Kidney (tissue), 14 donors: Measurements from ENCODE around the gene SPATA31D1. TPM values are rescaled to one million over a fixed set of nuclear protein-coding genes. Genes with fewer than 3 reads are reported as not detected.

Experiments
- DNase-seq, 5 donors: peaks; one replicate each; pipeline ENCODE4 v3.0.0-alpha.2; 2013 to 2020
- FAIRE-seq: peaks from 2 replicates; lab custom pipeline; 2012; peaks lifted over from hg19 to GRCh38; lab: Jason Lieb, UNC
- H3K27ac ChIP-seq, 2 donors: one replicate each; pipeline ENCODE4 v1.7.0; 2013; ENCODE audit warnings: low read depth in 2 of 2, low read length in 2 of 2, inconsistent platforms in 1 of 2
- H3K27me3 ChIP-seq: one replicate; pipeline ENCODE4 v1.7.1; 2013; ENCODE audit warnings: low read length, inconsistent platforms; ENCODE audit not compliant: control insufficient read depth, insufficient read depth
- H3K36me3 ChIP-seq, 3 donors: one replicate each; pipeline versions ENCODE4 v1.7.0 to v1.7.1; 2013; ENCODE audit warnings: low read length in 3 of 3, control low read depth in 1 of 3, inconsistent platforms in 1 of 3; ENCODE audit not compliant: insufficient read depth in 3 of 3, control insufficient read depth in 2 of 3
- H3K4me1 ChIP-seq, 3 donors: one replicate each; pipeline versions ENCODE4 v1.7.0 to v1.7.1; 2013; ENCODE audit warnings: low read length in 3 of 3, inconsistent platforms in 1 of 3, low read depth in 1 of 3; ENCODE audit not compliant: control insufficient read depth in 2 of 3, insufficient read depth in 2 of 3
- H3K4me3 ChIP-seq, 3 donors: one replicate each; pipeline versions ENCODE4 v1.7.0 to v1.8.1; 2013; ENCODE audit warnings: low read length in 3 of 3, control low read depth in 1 of 3, inconsistent platforms in 1 of 3
- H3K9ac ChIP-seq, 3 donors: one replicate each; pipeline versions ENCODE4 v1.7.0 to v1.7.1; 2013; ENCODE audit warnings: low read length in 3 of 3, control low read depth in 1 of 3, inconsistent platforms in 1 of 3
- H3K9me3 ChIP-seq, 3 donors: one replicate each; pipeline versions ENCODE4 v1.7.0 to v1.7.1; 2013; ENCODE audit warnings: low read length in 3 of 3, control low read depth in 1 of 3, inconsistent platforms in 1 of 3; ENCODE audit not compliant: control insufficient read depth in 2 of 3, insufficient read depth in 1 of 3
- CTCF ChIP-seq: IDR thresholded peaks from 3 replicates; pipeline ENCODE4 v1.5.1; 2012; ENCODE audit warnings: mild to moderate bottlenecking, moderate library complexity, borderline replicate concordance; ENCODE audit not compliant: insufficient read depth; ENCODE audit errors: extremely low read depth
- intact Hi-C: fragments of 100-400 bp; cut with DNase I; formaldehyde crosslinking; loops from one replicate; pipeline ENCODE4 v1.11.1; 2022
- polyA plus RNA-seq: library from polyadenylated mRNA; stranded (reverse); fragments of 350-450 nt; fragmentation: Illumina TruSeq; extraction: RNeasy Lipid Tissue Mini Kit (QIAGEN cat#74804); gene quantifications from one replicate; pipeline ENCODE4 v1.2.3, GENCODE V29; 2014; ENCODE audit warnings: low read depth, low replicate concordance; ENCODE audit not compliant: insufficient read depth
- total RNA-seq: library from RNA; stranded (reverse); fragmentation: NEBNext Ultra II Directional; extraction: Animal tissue kit (Norgen Biotek cat#: 25700); gene quantifications from one replicate; pipeline ENCODE4 v1.2.1, GENCODE V29; 2021
- donor health status: control.
- donor health status: control.
- donor health status: control.
- donor health status: control.
- donor health status: control.
- donor health status: DM: yes; HTN: yes; CAD: no.
- donor health status: Normal renal cell carcinoma (clear cell type).

The SPATA31D1 gene
- total and polyA plus RNA-seq, 2 donors from 2014 or later = not detected

- FAIRE-seq (no peak), DNase-seq (no peak)
- no peak overlapping the region for H3K27ac ChIP-seq
- H3K4me1 ChIP-seq = no peaks in the 10 kb centered on the region
- intact Hi-C loops = no loop called here
- no peak for TF ChIP-seq CTCF
- H3K36me3 ChIP-seq = no peaks in the 10 kb centered on the region
- no peak overlapping the region for H3K9ac ChIP-seq
- no peak overlapping the region for H3K4me3 ChIP-seq
- H3K9me3 ChIP-seq = peaks cover 0 to 5% (median 2%) of the 10 kb centered on the region in 3 donors
- H3K27me3 ChIP-seq = no peaks in the 10 kb centered on the region
Measured at GRCh38 chr9:82010711-82011110, 22.1 kb downstream of the SPATA31D1 start.

GRCh38 chr9:82011133-82011532 is 22.6 kb downstream of the SPATA31D1 start:
- no peaks in the 10 kb centered on the region for H3K36me3 ChIP-seq
- no peak overlapping the region for H3K4me3 ChIP-seq
- H3K4me1 ChIP-seq = no peaks in the 10 kb centered on the region
- H3K27ac ChIP-seq = no peak overlapping the region
- H3K9me3 ChIP-seq = peaks cover 0 to 5% (median 2%) of the 10 kb centered on the region in 3 donors
- TF ChIP-seq CTCF = no peak
- no peaks in the 10 kb centered on the region for H3K27me3 ChIP-seq
- intact Hi-C loops = no loop called here
- H3K9ac ChIP-seq = no peak overlapping the region
- no peak for DNase-seq
- no peak for FAIRE-seq

GRCh38 chr9:82012276-82012675 is 23.7 kb downstream of the SPATA31D1 start:
- no peak overlapping the region for H3K9ac ChIP-seq
- FAIRE-seq (no peak), DNase-seq (no peak)
- H3K9me3 ChIP-seq = peaks cover 0 to 5% (median 2%) of the 10 kb centered on the region in 3 donors
- H3K4me1 ChIP-seq = no peaks in the 10 kb centered on the region
- H3K27ac ChIP-seq = no peak overlapping the region
- H3K27me3 ChIP-seq = no peaks in the 10 kb centered on the region
- no peaks in the 10 kb centered on the region for H3K36me3 ChIP-seq
- TF ChIP-seq CTCF = no peak
- intact Hi-C loops = no loop called here
- no peak overlapping the region for H3K4me3 ChIP-seq

GRCh38 chr9:82020331-82020730 is 31.8 kb downstream of the SPATA31D1 start:
- no peaks in the 10 kb centered on the region for H3K4me1 ChIP-seq
- no peaks in the 10 kb centered on the region for H3K9me3 ChIP-seq
- no peak overlapping the region for H3K9ac ChIP-seq
- FAIRE-seq = no peak
- TF ChIP-seq CTCF = no peak
- H3K27ac ChIP-seq = no peak overlapping the region
- H3K36me3 ChIP-seq = no peaks in the 10 kb centered on the region
- no peaks in the 10 kb centered on the region for H3K27me3 ChIP-seq
- no peak for DNase-seq
- intact Hi-C loops = no loop called here
- no peak overlapping the region for H3K4me3 ChIP-seq
